Measurements from ENCODE around the gene EML4. TPM values are rescaled to one million over a fixed set of nuclear protein-coding genes. Genes with fewer than 3 reads are reported as not detected.

EML4 gene
- total RNA-seq, 1 donor from 2014 or later, result 4.3 TPM

DNA sequence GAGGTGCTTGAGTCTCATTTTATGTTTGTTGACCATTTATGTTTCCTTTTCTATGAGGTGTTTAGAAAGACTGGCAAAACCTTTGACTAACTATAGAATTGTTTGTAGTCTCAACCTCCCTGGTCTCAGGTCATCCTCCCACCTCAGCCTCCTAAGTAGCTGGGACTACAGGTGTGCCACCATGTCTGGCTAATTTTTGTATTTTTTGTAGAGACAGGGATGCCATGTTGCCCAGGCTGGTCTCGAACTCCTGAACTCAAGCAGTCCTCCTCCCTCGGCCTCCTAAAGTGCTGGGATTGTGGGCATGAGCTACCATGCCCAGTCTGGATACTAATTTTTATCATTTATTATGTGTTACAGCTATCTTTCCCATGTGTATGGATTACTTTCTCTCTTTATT is 67.8 kb downstream of the EML4 start:
- intact Hi-C loops (cut with micrococcal nuclease), result loop anchor here (10.0 kb wide), 1 partner anchor 142 kb away; no protein-coding TSS in a partner anchor
- H3K27me3 ChIP-seq (ENCODE audit: low read depth), result no peaks in the 10 kb centered on the region
- no peak overlapping the region for H3K27ac ChIP-seq (replicated peaks)
- H3K9me3 ChIP-seq (replicated peaks), result no peaks in the 10 kb centered on the region
- H3K36me3 ChIP-seq, result no peaks in the 10 kb centered on the region
- DNase-seq, result no peak
- H3K4me3 ChIP-seq, result no peak overlapping the region
- TF ChIP-seq, protein P1, sequence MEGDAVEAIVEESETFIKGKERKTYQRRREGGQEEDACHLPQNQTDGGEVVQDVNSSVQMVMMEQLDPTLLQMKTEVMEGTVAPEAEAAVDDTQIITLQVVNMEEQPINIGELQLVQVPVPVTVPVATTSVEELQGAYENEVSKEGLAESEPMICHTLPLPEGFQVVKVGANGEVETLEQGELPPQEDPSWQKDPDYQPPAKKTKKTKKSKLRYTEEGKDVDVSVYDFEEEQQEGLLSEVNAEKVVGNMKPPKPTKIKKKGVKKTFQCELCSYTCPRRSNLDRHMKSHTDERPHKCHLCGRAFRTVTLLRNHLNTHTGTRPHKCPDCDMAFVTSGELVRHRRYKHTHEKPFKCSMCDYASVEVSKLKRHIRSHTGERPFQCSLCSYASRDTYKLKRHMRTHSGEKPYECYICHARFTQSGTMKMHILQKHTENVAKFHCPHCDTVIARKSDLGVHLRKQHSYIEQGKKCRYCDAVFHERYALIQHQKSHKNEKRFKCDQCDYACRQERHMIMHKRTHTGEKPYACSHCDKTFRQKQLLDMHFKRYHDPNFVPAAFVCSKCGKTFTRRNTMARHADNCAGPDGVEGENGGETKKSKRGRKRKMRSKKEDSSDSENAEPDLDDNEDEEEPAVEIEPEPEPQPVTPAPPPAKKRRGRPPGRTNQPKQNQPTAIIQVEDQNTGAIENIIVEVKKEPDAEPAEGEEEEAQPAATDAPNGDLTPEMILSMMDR (IDR thresholded peaks at IDR 0.05; ENCODE audit: borderline replicate concordance), result no peak
- H3K4me1 ChIP-seq, result peaks cover 15% of the 10 kb centered on the region

DNA sequence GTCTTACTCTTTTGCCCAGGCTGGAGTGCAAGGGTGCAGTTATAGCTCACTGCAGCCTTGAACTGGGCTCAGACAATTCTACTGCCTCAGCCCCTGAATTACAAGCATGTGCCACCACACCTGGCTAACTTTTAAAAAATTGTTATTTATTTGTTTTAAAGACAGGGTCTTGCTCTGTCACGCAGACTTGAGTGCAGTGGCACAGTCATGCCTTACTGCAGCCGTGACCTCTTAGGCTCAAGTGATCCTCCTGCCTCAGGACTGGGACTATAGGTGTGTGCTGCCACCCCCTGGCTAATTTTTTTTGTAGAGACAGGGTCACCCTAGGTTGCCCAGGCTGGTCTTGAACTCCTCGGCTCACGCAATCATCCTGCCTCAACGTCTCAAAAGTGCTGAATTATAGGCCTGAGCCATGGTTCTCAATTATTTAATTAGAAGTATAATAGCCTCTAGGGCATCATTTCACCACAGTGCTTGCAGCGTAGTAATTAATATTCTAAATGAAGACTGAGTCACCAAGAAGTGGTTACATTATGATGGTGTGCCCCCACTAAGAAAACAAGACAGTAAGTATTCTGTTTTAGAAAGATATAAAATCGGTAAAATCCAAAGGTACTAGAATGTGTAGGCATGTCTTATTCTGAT is 69.6 kb downstream of the EML4 start:
- Histone ChIP-seq H3K36me3 (no peaks in the 10 kb centered on the region), H3K27ac (replicated peaks) (no peak overlapping the region), H3K4me3 (no peak overlapping the region), H3K9me3 (replicated peaks) (no peaks in the 10 kb centered on the region), H3K27me3 (ENCODE audit: low read depth) (no peaks in the 10 kb centered on the region), H3K4me1 (peaks cover 13% of the 10 kb centered on the region)
- TF ChIP-seq, protein P1 (IDR thresholded peaks at IDR 0.05; ENCODE audit: borderline replicate concordance), result peak; percentile 66
- intact Hi-C loops (cut with micrococcal nuclease), result loop anchor here (10.0 kb wide), 1 partner anchor 144 kb away; no protein-coding TSS in a partner anchor
- peak; percentile 21 for DNase-seq

DNA sequence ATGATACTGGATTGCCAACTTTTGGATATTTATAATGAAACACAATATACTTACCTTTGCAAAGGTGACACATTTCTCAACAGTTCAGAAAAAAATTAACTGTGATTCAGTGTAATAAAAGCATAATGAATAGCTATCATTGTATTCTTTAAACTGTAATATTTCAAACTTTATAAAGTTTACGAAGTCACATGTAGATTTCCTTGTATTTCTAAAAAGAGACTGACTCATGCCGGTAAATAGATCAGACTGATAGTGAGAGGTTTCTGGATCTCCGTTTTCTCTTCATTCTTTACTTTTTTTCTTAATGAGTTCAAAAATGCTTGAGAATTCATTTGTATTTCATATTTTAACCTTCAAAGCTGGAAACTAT is 70.1 kb downstream of the EML4 start:
- Histone ChIP-seq H3K4me3 (no peak overlapping the region), H3K4me1 (peaks cover 10% of the 10 kb centered on the region), H3K36me3 (no peaks in the 10 kb centered on the region), H3K27ac (replicated peaks) (no peak overlapping the region), H3K9me3 (replicated peaks) (no peaks in the 10 kb centered on the region), H3K27me3 (ENCODE audit: low read depth) (no peaks in the 10 kb centered on the region)
- TF ChIP-seq, protein P1 (IDR thresholded peaks at IDR 0.05; ENCODE audit: borderline replicate concordance), result no peak
- intact Hi-C loops (cut with micrococcal nuclease), result loop anchor here (10.0 kb wide), 1 partner anchor 144 kb away; no protein-coding TSS in a partner anchor
- DNase-seq, result no peak

DNA sequence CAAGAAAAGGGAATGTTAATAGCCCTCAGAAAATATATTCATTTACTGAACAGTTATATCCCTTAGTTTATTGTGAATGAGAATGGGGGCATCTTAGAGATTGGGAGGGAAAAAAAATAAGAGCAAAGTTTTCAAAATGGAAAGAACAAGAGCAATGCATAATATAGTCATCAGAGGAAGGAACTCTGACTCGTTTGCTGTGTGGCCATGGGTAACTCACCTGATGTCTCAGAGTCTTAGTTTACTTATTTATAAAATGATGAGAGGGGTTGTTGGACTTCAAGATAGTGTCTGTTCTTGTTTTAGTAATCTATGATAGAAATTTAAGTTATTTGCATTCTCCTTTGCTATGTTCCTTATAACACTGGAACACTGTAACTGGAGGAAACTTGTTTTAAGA is 70.7 kb downstream of the EML4 start:
- H3K4me3 ChIP-seq, result no peak overlapping the region
- H3K27me3 ChIP-seq (ENCODE audit: low read depth), result no peaks in the 10 kb centered on the region
- intact Hi-C loops (cut with micrococcal nuclease), result loop anchor here (10.0 kb wide), 1 partner anchor 145 kb away; no protein-coding TSS in a partner anchor
- DNase-seq, result no peak
- H3K36me3 ChIP-seq, result no peaks in the 10 kb centered on the region
- H3K27ac ChIP-seq (replicated peaks), result no peak overlapping the region
- no peaks in the 10 kb centered on the region for H3K9me3 ChIP-seq (replicated peaks)
- TF ChIP-seq, protein P1 (IDR thresholded peaks at IDR 0.05; ENCODE audit: borderline replicate concordance), result no peak
- peaks cover 10% of the 10 kb centered on the region for H3K4me1 ChIP-seq

DNA sequence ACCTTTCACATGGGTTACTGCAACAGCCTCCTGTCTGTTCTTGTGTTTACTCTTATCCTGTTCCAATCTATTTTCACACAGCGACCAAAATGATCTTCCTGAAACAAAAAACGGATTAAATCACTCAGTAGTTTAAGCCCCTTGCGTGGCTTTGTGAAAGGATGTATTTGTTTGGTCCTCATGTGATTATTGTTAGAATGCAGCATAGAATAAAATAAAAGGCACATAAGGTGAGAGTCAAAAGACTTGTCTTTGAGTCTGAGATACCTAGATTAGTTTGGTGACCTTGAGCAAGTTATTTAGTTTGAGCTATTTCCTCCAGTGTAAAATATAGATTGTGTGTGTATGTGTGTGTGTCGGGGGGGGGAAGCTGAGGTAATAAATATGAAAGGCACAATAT is 72.4 kb downstream of the EML4 start:
- H3K27me3 ChIP-seq (ENCODE audit: low read depth), result no peaks in the 10 kb centered on the region
- H3K4me3 ChIP-seq, result no peak overlapping the region
- intact Hi-C loops (cut with micrococcal nuclease), result no loop called here
- H3K36me3 ChIP-seq, result no peaks in the 10 kb centered on the region
- TF ChIP-seq, protein P1 (IDR thresholded peaks at IDR 0.05; ENCODE audit: borderline replicate concordance), result no peak
- no peak for DNase-seq
- H3K9me3 ChIP-seq (replicated peaks), result no peaks in the 10 kb centered on the region
- no peak overlapping the region for H3K27ac ChIP-seq (replicated peaks)
- H3K4me1 ChIP-seq, result peaks cover 10% of the 10 kb centered on the region
